IPS DF 19.7 (cell line): ENCODE measurements around the gene AP1M1.

Source experiments
- DNase-seq: peaks from one replicate; pipeline ENCODE4 v3.0.0-alpha.2; 2013; ENCODE audit warnings: low read depth, low spot score

The AP1M1 gene

GRCh38 chr19:16232127-16232526 lies 34.4 kb downstream of the AP1M1 start:
- no peak for DNase-seq

GRCh38 chr19:16232568-16232967 lies 34.9 kb downstream of the AP1M1 start:
- DNase-seq: no peak

- DNase-seq: no peak
These were observed 35.5 kb downstream of the AP1M1 start for GRCh38 chr19:16233081-16233776.

GRCh38 chr19:16233836-16234551 lies 36.3 kb downstream of the AP1M1 start:
- no peak for DNase-seq

GRCh38 chr19:16234552-16235445 lies 37.1 kb downstream of the AP1M1 start:
- DNase-seq: no peak

GRCh38 chr19:16235811-16236652 lies 38.3 kb downstream of the AP1M1 start:
- no peak for DNase-seq

GRCh38 chr19:16244091-16244490 lies 46.4 kb downstream of the AP1M1 start:
- no peak for DNase-seq

- peak; percentile 35 for DNase-seq
These were observed 49.9 kb downstream of the AP1M1 start for GRCh38 chr19:16247353-16248182.

GRCh38 chr19:16248380-16249023 lies 50.8 kb downstream of the AP1M1 start:
- DNase-seq: no peak

- no peak for DNase-seq
These were observed 52.2 kb downstream of the AP1M1 start for GRCh38 chr19:16249826-16250404.

GRCh38 chr19:16252459-16253205 lies 54.9 kb downstream of the AP1M1 start:
- DNase-seq: no peak

- DNase-seq: no peak
These were observed 57.2 kb downstream of the AP1M1 start for GRCh38 chr19:16254851-16255408.

GRCh38 chr19:16257509-16258002 lies 59.8 kb downstream of the AP1M1 start:
- no peak for DNase-seq

GRCh38 chr19:16258440-16258903 lies 60.8 kb downstream of the AP1M1 start:
- no peak for DNase-seq

GRCh38 chr19:16259385-16260159 lies 61.9 kb downstream of the AP1M1 start:
- no peak for DNase-seq

GRCh38 chr19:16260160-16260811 lies 62.6 kb downstream of the AP1M1 start:
- no peak for DNase-seq

GRCh38 chr19:16260812-16261161 lies 63.1 kb downstream of the AP1M1 start:
- no peak for DNase-seq
